PFSK-1 (cell line): ENCODE measurements around the gene LRRC8B.

Experiments used
- POLR2AphosphoS5 ChIP-seq: IDR thresholded peaks from 2 replicates; pipeline ENCODE4 v1.6.1; 2012; ENCODE audit warnings: low read depth, mild to moderate bottlenecking, control low read depth, low read length, moderate library complexity
- REST ChIP-seq, 2 experiments: IDR thresholded peaks; 2 replicates each; pipeline versions ENCODE4 v1.6.1 to v1.8.0; 2011 to 2012; ENCODE audit warnings: low read depth in 2 of 2, low read length in 2 of 2, control low read depth in 1 of 2, inconsistent platforms in 1 of 2, mild to moderate bottlenecking in 1 of 2, moderate library complexity in 1 of 2; ENCODE audit not compliant: insufficient read depth in 1 of 2
- SIN3A ChIP-seq: IDR thresholded peaks from 2 replicates; pipeline ENCODE4 v1.6.1; 2012; ENCODE audit warnings: mild to moderate bottlenecking, low read length, moderate library complexity, borderline replicate concordance; ENCODE audit not compliant: insufficient read depth

GRCh38 chr1:89596698-89597097 lies 72.1 kb downstream of the LRRC8B start:
- no peak for TF ChIP-seq POLR2AphosphoS5
- TF ChIP-seq SIN3A = no peak
- TF ChIP-seq REST (IDR thresholded peaks at IDR 0.05; ENCODE audit: insufficient read depth in 1 of 2, low read depth in 2 of 2, low read length in 2 of 2) = no peak
